H1 (cell line): ENCODE results near the gene KCNJ9. TPM values are rescaled to one million over a fixed set of nuclear protein-coding genes. Genes with fewer than 3 reads are reported as not detected.

Source experiments
- CTCF ChIA-PET: fragments of 300-600 bp; sonication (Branson Sonifier 250); formaldehyde crosslinking; loops from one replicate; lab custom pipeline; 2021; ENCODE audit not compliant: partially characterized antibody; lab: Charles Lee
- POLR2A ChIA-PET: fragments of 300-600 bp; sonication (Branson Sonifier 250); formaldehyde crosslinking; loops from one replicate; lab custom pipeline; 2021; ENCODE audit warnings: inconsistent platforms; ENCODE audit not compliant: partially characterized antibody; lab: Charles Lee
- DNase-seq, 2 experiments: peaks; one replicate each; pipeline versions ENCODE4 v3.0.0 to v3.0.0-alpha.2; 2010 to 2022; ENCODE audit warnings: low spot score in 2 of 2, low read depth in 1 of 2, mixed read lengths in 1 of 2
- FAIRE-seq: peaks from 2 replicates; lab custom pipeline; 2011; peaks lifted over from hg19 to GRCh38; lab: Jason Lieb, UNC
- H2AFZ ChIP-seq: 2 replicates; pipeline ENCODE4 v1.8.1; 2012; ENCODE audit warnings: low read length, inconsistent platforms
- H2AK5ac ChIP-seq: 2 replicates; pipeline ENCODE4 v1.6.1; 2013; ENCODE audit warnings: low read depth, low read length
- H2BK120ac ChIP-seq: replicated peaks from 2 replicates; pipeline ENCODE3; 2013; ENCODE audit warnings: low read depth, low read length, inconsistent platforms
- H2BK12ac ChIP-seq: 2 replicates; pipeline ENCODE4 v1.6.1; 2013; ENCODE audit warnings: low read depth, low read length
- H2BK15ac ChIP-seq: 2 replicates; pipeline ENCODE4 v1.6.1; 2013; ENCODE audit warnings: low read length
- H2BK20ac ChIP-seq: 2 replicates; pipeline ENCODE4 v1.6.1; 2013; ENCODE audit warnings: low read length
- H2BK5ac ChIP-seq: 2 replicates; pipeline ENCODE4 v1.6.1; 2013; ENCODE audit warnings: low read depth, low read length
- H3K14ac ChIP-seq: 2 replicates; pipeline ENCODE4 v1.6.1; 2013; ENCODE audit warnings: inconsistent platforms; ENCODE audit not compliant: insufficient read length
- H3K18ac ChIP-seq: 2 replicates; pipeline ENCODE4 v1.6.1; 2013; ENCODE audit warnings: low read length; ENCODE audit errors: extremely low read depth
- H3K23ac ChIP-seq: 2 replicates; pipeline ENCODE4 v1.6.1; 2013; ENCODE audit warnings: inconsistent platforms; ENCODE audit not compliant: insufficient read length
- H3K23me2 ChIP-seq: 2 replicates; pipeline ENCODE4 v1.6.1; 2013; ENCODE audit warnings: low read depth, low read length
- H3K27ac ChIP-seq: 2 replicates; pipeline ENCODE4 v1.6.1; 2011; ENCODE audit warnings: low read depth, low read length, inconsistent platforms
- H3K27me3 ChIP-seq, 4 experiments: replicated peaks in 1 of 4; 1 replicate in 1 of 4; 2 replicates in 3 of 4; pipeline versions ENCODE4 v1.6.1 to v1.8.1; 2011 to 2013; ENCODE audit warnings: low read length in 3 of 4, mild to moderate bottlenecking in 3 of 4, inconsistent platforms in 2 of 4, mixed read lengths in 2 of 4, moderate library complexity in 1 of 4; ENCODE audit not compliant: control insufficient read depth in 3 of 4, insufficient read depth in 3 of 4; ENCODE audit errors: extremely low read depth in 1 of 4
- H3K36me3 ChIP-seq, 4 experiments: 2 replicates each; pipeline versions ENCODE4 v1.6.1 to v1.8.1; 2011 to 2013; ENCODE audit warnings: mild to moderate bottlenecking in 4 of 4, low read length in 3 of 4, moderate library complexity in 2 of 4, control low read depth in 1 of 4, inconsistent platforms in 1 of 4; ENCODE audit not compliant: insufficient read depth in 4 of 4, control insufficient read depth in 2 of 4
- H3K4ac ChIP-seq: replicated peaks from 2 replicates; pipeline ENCODE3; 2013; ENCODE audit warnings: low read length, low read depth, mixed read lengths, inconsistent platforms; ENCODE audit not compliant: insufficient read length
- H3K4me1 ChIP-seq, 4 experiments: replicated peaks in 1 of 4; 1 replicate in 1 of 4; 2 replicates in 3 of 4; pipeline versions ENCODE4 v1.6.1 to v1.8.1; 2011 to 2013; ENCODE audit warnings: low read length in 3 of 4, inconsistent platforms in 2 of 4, mixed read lengths in 1 of 4; ENCODE audit not compliant: insufficient read depth in 4 of 4, control insufficient read depth in 3 of 4
- H3K4me2 ChIP-seq, 2 experiments: 2 replicates each; pipeline versions ENCODE4 v1.6.1 to v1.8.1; 2011 to 2013; ENCODE audit warnings: low read depth in 2 of 2, low read length in 2 of 2, control low read depth in 1 of 2, inconsistent platforms in 1 of 2, mild to moderate bottlenecking in 1 of 2; ENCODE audit not compliant: insufficient read depth in 1 of 2
- H3K4me3 ChIP-seq, 4 experiments: fragments of 200-600, 300-600 bp in 1 of 4; sonication (generic), shearing (Covaris generic), sonication (Bioruptor Twin) in 1 of 4; 2 replicates each; pipeline versions ENCODE4 v1.5.1 to v1.8.1; 2011 to 2016; ENCODE audit warnings: low read length in 4 of 4, low read depth in 3 of 4, control low read depth in 2 of 4, inconsistent platforms in 2 of 4, mild to moderate bottlenecking in 2 of 4, mixed read lengths in 1 of 4, moderate library complexity in 1 of 4; ENCODE audit not compliant: insufficient read depth in 2 of 4; ENCODE audit errors: extremely low read depth in 1 of 4
- H3K56ac ChIP-seq: replicated peaks from 2 replicates; pipeline ENCODE3; 2013; ENCODE audit warnings: low read depth, mild to moderate bottlenecking, mixed read lengths, low read length, inconsistent platforms; ENCODE audit not compliant: insufficient read length
- H3K79me1 ChIP-seq: 2 replicates; pipeline ENCODE4 v1.6.1; 2013; ENCODE audit warnings: low read depth, low read length, control low read depth
- H3K79me2 ChIP-seq, 2 experiments: 2 replicates each; pipeline versions ENCODE4 v1.6.1 to v1.8.1; 2012 to 2013; ENCODE audit warnings: low read length in 2 of 2, mild to moderate bottlenecking in 2 of 2, inconsistent platforms in 1 of 2; ENCODE audit not compliant: insufficient read depth in 2 of 2, control insufficient read depth in 1 of 2
- H3K9ac ChIP-seq, 4 experiments: replicated peaks in 1 of 4; 1 replicate in 1 of 4; 2 replicates in 3 of 4; pipeline versions ENCODE4 v1.6.1 to v1.8.1; 2011 to 2013; ENCODE audit warnings: low read depth in 3 of 4, low read length in 3 of 4, control low read depth in 2 of 4, mild to moderate bottlenecking in 2 of 4, moderate library complexity in 2 of 4, inconsistent platforms in 1 of 4; ENCODE audit errors: extremely low read depth in 1 of 4
- H3K9me3 ChIP-seq, 2 experiments: 2 replicates each; pipeline versions ENCODE4 v1.6.1 to v1.8.1; 2012 to 2013; ENCODE audit warnings: mild to moderate bottlenecking in 2 of 2, moderate library complexity in 2 of 2, control low read depth in 1 of 2, inconsistent platforms in 1 of 2, low read depth in 1 of 2, low read length in 1 of 2, mixed read lengths in 1 of 2; ENCODE audit not compliant: insufficient read depth in 2 of 2
- H4K20me1 ChIP-seq, 2 experiments: replicated peaks in 1 of 2; 2 replicates each; pipeline versions ENCODE3 to v1.8.1; 2011 to 2013; ENCODE audit warnings: inconsistent platforms in 2 of 2, low read length in 2 of 2, mild to moderate bottlenecking in 1 of 2; ENCODE audit not compliant: insufficient read depth in 2 of 2, control insufficient read depth in 1 of 2
- H4K5ac ChIP-seq: 2 replicates; pipeline ENCODE4 v1.6.1; 2013; ENCODE audit warnings: low read length, low read depth, mixed read lengths, inconsistent platforms; ENCODE audit not compliant: insufficient read length
- H4K8ac ChIP-seq: 2 replicates; pipeline ENCODE4 v1.8.0; 2013; ENCODE audit warnings: mild to moderate bottlenecking, moderate library complexity, low read length, inconsistent platforms; ENCODE audit not compliant: insufficient read depth; ENCODE audit errors: extremely low read depth
- H4K91ac ChIP-seq: replicated peaks from 2 replicates; pipeline ENCODE3; 2013; ENCODE audit warnings: low read length, mixed read lengths, inconsistent platforms; ENCODE audit not compliant: insufficient read length
- KDM1A ChIP-seq: fragments of 200-600, 300-600 bp; sonication (generic); IDR thresholded peaks from 2 replicates; pipeline ENCODE4 v1.7.1; 2016; ENCODE audit warnings: mild to moderate bottlenecking, low read length, borderline replicate concordance
- PHF8 ChIP-seq: fragments of 200-600 bp; sonication (generic); conservative IDR thresholded peaks from 2 replicates; pipeline ENCODE4 v1.7.1; 2012; ENCODE audit warnings: low read depth, mild to moderate bottlenecking, inconsistent platforms, low read length, moderate library complexity
- RNF2 ChIP-seq: fragments of 200-900, 300-1000 bp; sonication (generic); IDR thresholded peaks from 2 replicates; pipeline ENCODE4 v1.7.1; 2016; ENCODE audit warnings: borderline replicate concordance, low read depth, mild to moderate bottlenecking, antibody characterized with exemption, low read length; ENCODE audit not compliant: poor library complexity, severe bottlenecking; ENCODE audit errors: missing control alignments
- WGBS, 2 experiments: shearing (Covaris generic) in 1 of 2; methylation state at CpG; one replicate each; pipeline versions ENCODE4 v1.1.6 to v1.1.7; 2013 to 2015; ENCODE audit warnings: low lambda C conversion rate in 2 of 2, mixed read lengths in 2 of 2, inconsistent platforms in 1 of 2, low coverage in 1 of 2, missing lambda C conversion rate in 1 of 2; ENCODE audit not compliant: insufficient replicate concordance in 2 of 2, insufficient coverage in 1 of 2, insufficient read length in 1 of 2; ENCODE audit errors: extremely low coverage in 1 of 2, missing lambda C conversion rate in 1 of 2; 5-methylcytosine and 5-hydroxymethylcytosine counted together
- polyA plus RNA-seq, 7 experiments: library from polyadenylated mRNA; depleted of rRNA in 3 of 7; stranded (reverse) in 5 of 7; unstranded in 2 of 7; fragments of >200 nt in 5 of 7; fragments of 200-250 nt in 2 of 7; gene quantifications; 1 replicate in 5 of 7; 2 replicates in 1 of 7; 4 replicates in 1 of 7; pipeline versions ENCODE4 v1.2.1 to v1.2.3, GENCODE V29; 2011 to 2013; ENCODE audit warnings: missing spikeins in 2 of 7, mixed read lengths in 2 of 7
- total RNA-seq: library from RNA; stranded (reverse); fragmentation: NEBNext Ultra II Directional; extraction: Animal tissue kit (Norgen Biotek cat#: 25700); gene quantifications from 2 replicates; pipeline ENCODE4 v1.2.1, GENCODE V29; 2021

Gene KCNJ9
- total and polyA plus RNA-seq, 2 of the 8 experiments (the other 6 are each of a cell fraction or from before 2014, with no cell fraction given): 0.02 to 0.13 TPM

- H3K56ac ChIP-seq: no peak overlapping the region
- CTCF ChIA-PET: interaction anchor here (0.5 to 50.1 kb wide), 27 partner anchors 11 to 886 kb away, joined by 3 to 1874 read pairs (median 6); partner anchors contain the start of genes ATP1A2, CASQ1, IGSF8 and KCNJ10
- DNase-seq: no peak
- peaks cover 0 to 42% (median 30%) of the 10 kb centered on the region in 4 experiments; a peak in 6 of 7 replicates for H3K27me3 ChIP-seq
- H4K20me1 ChIP-seq: no peaks in the 10 kb centered on the region
- peak overlapping the region in 1 of 2 experiments; percentile 16; a peak in 1 of 4 replicates for H3K4me2 ChIP-seq
- H2AFZ ChIP-seq: no peak overlapping the region
- H3K14ac ChIP-seq: no peak overlapping the region
- FAIRE-seq: no peak
- H3K36me3 ChIP-seq: peaks cover 0 to 5% (median 0%) of the 10 kb centered on the region in 4 experiments; a peak in 1 of 8 replicates
- no peak for TF ChIP-seq PHF8
- TF ChIP-seq RNF2: peak; percentile 1
- TF ChIP-seq KDM1A: no peak
- H2AK5ac ChIP-seq: peak overlapping the region; percentile 49; the same call in 1 of the 2 replicates
- H3K79me2 ChIP-seq: no peaks in the 10 kb centered on the region
- H4K5ac ChIP-seq: no peak overlapping the region
- no peak overlapping the region for H3K9ac ChIP-seq
- H3K4ac ChIP-seq: no peak overlapping the region
- H2BK5ac ChIP-seq: peak overlapping the region; percentile 64; the same call in 1 of the 2 replicates
- POLR2A ChIA-PET: interaction anchor here (1.0 to 4.6 kb wide), 5 partner anchors 8 to 111 kb away, joined by 3 to 39 read pairs (median 4); partner anchors contain the start of gene IGSF8
- no peak overlapping the region for H3K23ac ChIP-seq
- H3K4me1 ChIP-seq: peaks cover 0 to 5% (median 3%) of the 10 kb centered on the region in 4 experiments; a peak in 4 of 7 replicates
- WGBS, 2 experiments: 96% methylated on average over 23 of the region's 30 CpGs; no CpG with 5 or more reads in 1 of the 2 experiments
- H3K27ac ChIP-seq: no peak overlapping the region
- H3K4me3 ChIP-seq: no peak overlapping the region
- no peaks in the 10 kb centered on the region for H3K79me1 ChIP-seq
- H2BK12ac ChIP-seq: peak overlapping the region; percentile 93; the same call in 1 of the 2 replicates
- peaks cover 0 to 4% of the 10 kb centered on the region in 2 experiments; a peak in 1 of 4 replicates for H3K9me3 ChIP-seq
- H4K8ac ChIP-seq: no peak overlapping the region
- no peak overlapping the region for H2BK120ac ChIP-seq
- H2BK15ac ChIP-seq: peak overlapping the region; percentile 92; the same call in 1 of the 2 replicates
- H4K91ac ChIP-seq: peak overlapping the region; percentile 36
- H3K18ac ChIP-seq: no peak overlapping the region
- no peaks in the 10 kb centered on the region; the same call in 1 of the 2 replicates for H3K23me2 ChIP-seq
- peak overlapping the region; percentile 49; the same call in 1 of the 2 replicates for H2BK20ac ChIP-seq
These were observed 3.5 kb downstream of the KCNJ9 start for GRCh38 chr1:160084771-160085321.
